GM19397 (cell line): Measurements from ENCODE around the gene LRRC41.
"Not testable (repeated sequence)": the region's sequence is repeated elsewhere in the genome, so short reads cannot be mapped to it uniquely, and the experiment has no call there.

Source experiments
- ATAC-seq: cut with Tn5 transposase; IDR thresholded peaks from one replicate; pipeline ENCODE4 v1.9.1; 2021; ENCODE audit warnings: mild to moderate bottlenecking, moderate library complexity; ENCODE audit not compliant: unreplicated experiment

The LRRC41 gene, protein sequence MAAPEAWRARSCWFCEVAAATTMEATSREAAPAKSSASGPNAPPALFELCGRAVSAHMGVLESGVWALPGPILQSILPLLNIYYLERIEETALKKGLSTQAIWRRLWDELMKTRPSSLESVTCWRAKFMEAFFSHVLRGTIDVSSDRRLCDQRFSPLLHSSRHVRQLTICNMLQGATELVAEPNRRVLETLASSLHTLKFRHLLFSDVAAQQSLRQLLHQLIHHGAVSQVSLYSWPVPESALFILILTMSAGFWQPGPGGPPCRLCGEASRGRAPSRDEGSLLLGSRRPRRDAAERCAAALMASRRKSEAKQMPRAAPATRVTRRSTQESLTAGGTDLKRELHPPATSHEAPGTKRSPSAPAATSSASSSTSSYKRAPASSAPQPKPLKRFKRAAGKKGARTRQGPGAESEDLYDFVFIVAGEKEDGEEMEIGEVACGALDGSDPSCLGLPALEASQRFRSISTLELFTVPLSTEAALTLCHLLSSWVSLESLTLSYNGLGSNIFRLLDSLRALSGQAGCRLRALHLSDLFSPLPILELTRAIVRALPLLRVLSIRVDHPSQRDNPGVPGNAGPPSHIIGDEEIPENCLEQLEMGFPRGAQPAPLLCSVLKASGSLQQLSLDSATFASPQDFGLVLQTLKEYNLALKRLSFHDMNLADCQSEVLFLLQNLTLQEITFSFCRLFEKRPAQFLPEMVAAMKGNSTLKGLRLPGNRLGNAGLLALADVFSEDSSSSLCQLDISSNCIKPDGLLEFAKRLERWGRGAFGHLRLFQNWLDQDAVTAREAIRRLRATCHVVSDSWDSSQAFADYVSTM

DNA sequence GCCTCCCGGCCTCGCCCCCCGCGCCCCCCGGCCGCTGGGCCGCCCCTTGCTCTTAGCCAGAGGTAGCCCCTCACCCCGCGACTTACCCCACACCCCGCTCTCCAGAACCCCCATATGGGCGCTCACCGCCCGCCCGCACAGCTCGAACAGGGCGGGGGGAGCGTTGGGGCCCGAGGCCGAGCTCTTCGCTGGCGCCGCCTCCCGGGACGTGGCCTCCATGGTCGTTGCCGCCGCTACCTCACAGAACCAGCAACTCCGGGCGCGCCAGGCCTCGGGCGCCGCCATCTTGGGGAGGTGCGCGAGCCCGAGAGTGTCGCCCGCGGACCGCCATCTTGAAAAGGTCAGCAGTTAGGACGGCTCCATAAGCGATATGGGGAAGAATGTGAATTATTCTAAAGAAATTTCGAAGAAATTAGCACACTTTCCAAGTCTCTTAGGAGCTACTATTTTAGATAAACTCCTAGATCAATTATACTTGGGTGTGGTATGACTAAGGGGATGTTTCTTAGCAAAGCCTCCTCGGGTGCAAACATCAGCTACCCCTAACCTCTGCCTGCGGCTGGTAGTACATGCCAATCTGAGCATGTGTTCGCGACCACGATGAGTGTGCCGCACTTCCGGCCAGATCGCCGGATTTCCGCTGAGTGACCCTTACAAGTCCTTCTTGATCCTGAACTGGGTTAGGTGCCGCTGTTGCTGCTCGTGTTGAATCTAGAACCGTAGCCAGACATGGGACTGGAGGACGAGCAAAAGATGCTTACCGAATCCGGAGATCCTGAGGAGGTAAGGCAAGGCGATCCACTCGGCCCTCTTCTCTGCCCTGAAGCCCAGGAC lies at the start of gene LRRC41, which contains the start of gene UQCRH:
LRRC41 (minus strand) TSS at position 579 of the 834 bp plus-strand sequence; CDS start at position 285, 294 bp downstream.
UQCRH (plus strand) TSS at position 661 of the 834 bp plus-strand sequence; CDS start at position 730, 69 bp downstream.
- ATAC-seq: peak; percentile 77

DNA sequence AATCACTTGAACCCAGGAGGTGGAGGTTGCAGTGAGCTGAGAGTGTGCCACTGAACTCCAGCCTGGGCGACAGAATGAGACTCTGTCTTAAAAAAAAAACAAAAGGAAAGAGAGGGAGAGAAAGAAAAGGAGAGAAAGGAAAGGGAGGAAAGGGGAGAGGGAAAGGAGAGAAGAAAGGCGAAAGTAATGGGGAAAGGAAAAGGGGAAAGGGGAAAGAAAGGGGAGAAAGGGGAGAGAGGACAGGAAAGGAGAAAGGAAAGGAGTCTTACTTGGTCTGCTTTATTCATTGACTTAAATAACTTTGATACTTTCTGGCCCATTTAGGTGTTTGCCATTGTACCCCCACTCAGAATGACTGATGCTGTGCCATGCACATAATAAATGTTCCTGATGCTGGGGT lies 48.9 kb upstream of the LRRC41 start:
- no peak for ATAC-seq

DNA sequence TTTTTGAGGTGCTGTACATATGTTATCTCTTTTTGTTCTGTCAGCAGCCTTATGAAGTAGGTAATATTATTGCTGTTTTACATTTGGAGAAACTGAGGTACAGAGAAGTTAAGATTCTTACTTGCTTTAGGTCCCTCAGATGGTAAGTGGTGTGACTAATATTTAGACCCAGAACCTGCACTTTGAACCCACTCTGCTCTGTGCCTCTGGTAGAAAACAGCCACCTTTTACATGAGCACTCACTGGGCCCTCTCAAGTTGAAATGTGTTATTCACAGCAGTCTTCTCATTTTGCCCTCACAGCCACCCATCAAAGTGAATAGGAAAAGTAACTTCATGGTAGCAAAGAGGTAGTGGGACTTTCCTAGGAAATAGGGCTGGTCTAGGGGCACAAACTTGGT lies 41.9 kb upstream of the LRRC41 start:
- ATAC-seq: no peak

DNA sequence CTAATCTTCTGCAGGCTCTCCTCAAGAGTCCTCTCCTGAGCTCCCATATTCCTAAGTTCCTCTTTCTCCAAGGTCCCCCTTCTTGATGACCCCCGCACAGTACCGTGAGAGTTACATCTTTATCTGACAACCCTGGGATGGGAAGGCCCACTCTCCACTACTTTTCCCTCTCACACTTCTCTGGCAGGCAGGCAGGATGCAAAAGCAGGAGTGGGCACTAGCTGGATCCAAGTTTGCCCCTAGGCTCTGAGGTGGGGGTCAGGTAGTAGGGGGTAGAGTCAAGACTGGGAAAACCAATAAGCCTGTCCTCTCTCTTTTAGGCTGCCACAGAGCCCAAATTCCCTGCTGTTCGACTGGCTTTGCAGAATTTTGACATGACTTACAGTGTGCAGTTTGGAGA lies 41.1 kb upstream of the LRRC41 start:
- ATAC-seq: no peak

DNA sequence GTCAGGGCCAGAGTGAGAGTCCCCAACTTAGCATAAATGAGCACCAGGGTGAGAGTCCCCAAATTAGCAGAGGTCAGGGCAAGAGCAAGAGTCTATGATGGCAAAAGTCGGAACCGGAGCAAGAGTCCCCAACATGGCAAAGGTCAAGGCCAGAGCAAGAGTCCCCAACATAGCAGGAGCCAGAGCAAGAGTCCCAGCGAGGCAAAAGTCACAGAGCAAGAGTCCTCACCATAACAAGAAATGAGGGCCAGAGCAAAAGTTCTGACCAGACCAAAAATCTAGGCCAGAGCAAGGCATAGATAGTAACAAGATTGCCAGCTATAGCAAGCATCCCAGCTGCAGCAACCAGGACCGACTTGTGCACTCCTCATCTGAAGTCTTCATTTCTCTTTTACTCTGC lies 40.3 kb upstream of the LRRC41 start:
- no peak for ATAC-seq

DNA sequence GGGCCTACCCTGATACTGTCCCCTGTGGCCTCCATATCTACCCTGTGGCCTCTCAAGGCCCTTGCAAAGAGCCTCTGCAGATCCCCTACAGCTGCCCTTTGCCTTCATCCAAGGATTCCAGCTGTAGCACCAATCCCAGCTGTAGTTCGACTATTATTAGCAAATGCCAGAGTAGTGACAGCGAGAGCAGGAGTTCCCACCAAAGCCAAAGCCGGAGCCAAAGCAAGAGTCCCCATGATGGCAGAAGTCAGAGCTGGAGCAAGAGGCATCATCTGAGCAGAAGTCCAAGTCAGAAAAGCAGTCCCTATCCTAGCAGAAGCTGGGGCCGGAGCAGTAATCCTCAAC lies 39.9 kb upstream of the LRRC41 start:
- ATAC-seq: no peak

DNA sequence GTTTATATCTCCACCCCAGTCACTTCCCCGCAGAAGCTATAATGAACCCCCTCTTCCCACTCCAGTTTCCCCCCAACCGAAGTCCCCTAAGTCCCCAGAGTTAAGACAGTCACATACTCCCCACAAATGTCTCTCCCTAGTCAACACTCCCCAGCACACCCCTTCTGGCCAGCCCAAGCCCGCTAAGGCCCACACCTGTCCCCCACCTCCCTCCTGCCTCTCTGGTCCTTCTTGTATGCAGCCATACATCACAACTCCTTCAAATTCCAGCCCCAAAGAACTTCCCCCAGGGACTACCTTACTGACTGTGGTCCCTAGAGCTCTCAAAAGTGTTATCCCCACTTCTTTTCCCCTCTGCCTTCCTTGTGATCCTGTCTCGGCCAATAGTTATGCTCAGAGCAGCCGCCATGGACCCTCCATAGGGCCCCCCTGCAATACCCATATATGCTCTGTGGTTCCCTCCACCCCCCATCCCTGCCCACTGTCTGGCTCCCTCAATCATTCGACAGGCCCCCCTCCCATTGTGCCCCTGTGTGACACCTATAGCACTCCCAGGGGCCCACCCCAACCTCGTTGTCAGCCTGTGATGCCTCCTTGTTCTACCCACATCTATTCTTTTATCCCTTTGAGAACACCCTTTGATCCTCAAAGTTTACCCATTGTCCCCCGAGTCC lies 39.4 kb upstream of the LRRC41 start:
- ATAC-seq: no peak

DNA sequence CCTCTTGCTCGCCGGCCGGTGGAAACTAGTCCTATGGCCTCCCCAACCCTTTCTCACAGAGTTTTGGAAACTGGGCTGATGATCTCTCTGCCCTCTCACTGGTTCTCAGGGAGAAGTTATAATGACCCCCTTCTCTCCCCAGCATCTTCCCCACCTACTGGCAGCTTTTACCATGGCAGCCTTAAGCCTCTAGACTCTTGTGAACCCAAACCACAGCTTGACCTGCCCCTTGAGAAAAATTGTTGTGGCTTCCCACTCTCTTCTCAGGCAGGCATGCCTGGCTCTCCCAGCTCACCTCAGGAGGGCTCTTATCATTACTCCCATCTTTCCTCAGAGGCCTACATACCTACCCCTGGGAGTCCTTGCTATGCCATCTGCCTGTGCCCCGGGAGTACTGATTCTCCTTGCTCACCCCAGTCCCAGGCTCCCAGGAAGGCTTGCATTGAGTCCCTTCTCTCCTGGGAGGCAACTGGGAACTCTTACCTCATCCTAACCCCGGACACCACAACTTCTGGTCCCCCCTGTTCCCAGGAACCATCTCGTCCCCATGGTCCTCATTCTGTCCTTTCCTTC lies 38.8 kb upstream of the LRRC41 start:
- ATAC-seq: no peak

DNA sequence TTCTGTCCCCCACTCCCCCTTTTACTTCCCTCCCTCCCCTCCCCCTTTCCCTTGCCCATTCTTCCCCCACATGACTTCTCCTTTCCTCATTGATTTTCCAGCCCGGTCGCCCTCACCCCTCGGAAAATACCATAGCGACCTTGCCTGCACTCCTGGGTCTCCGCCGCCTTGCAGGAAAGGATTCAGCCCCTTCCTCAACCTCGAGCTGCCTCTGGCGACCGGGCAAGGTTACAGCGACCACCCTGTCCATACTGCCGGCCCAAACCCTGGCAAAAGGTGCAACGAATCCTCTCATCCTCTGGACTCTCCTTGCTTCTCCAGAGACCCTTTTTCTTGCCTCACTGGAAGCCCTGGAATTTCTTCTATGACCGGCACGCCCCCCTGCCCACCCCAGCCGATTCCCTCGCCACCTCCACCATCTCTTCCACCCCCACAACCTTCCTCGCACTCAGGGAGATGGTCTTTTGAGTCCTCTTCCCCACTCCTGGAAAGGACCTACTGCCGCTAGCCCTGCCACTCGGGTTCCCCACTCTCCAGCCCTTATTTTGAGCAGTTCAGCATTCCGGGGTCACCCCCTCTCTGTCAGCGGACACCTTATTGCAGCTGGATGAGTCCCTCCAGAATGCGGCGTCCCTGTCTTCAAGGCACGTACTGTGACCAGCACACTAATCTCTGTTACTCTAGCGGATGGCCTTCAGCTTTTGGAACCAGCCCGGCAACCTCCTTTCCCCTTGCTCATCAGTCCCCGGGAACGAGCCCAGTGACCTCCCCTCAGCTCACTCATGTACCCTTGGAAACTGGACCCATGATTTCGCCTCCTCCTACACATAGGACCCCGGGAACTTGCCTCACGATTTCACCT lies 38.0 kb upstream of the LRRC41 start:
- no peak for ATAC-seq

DNA sequence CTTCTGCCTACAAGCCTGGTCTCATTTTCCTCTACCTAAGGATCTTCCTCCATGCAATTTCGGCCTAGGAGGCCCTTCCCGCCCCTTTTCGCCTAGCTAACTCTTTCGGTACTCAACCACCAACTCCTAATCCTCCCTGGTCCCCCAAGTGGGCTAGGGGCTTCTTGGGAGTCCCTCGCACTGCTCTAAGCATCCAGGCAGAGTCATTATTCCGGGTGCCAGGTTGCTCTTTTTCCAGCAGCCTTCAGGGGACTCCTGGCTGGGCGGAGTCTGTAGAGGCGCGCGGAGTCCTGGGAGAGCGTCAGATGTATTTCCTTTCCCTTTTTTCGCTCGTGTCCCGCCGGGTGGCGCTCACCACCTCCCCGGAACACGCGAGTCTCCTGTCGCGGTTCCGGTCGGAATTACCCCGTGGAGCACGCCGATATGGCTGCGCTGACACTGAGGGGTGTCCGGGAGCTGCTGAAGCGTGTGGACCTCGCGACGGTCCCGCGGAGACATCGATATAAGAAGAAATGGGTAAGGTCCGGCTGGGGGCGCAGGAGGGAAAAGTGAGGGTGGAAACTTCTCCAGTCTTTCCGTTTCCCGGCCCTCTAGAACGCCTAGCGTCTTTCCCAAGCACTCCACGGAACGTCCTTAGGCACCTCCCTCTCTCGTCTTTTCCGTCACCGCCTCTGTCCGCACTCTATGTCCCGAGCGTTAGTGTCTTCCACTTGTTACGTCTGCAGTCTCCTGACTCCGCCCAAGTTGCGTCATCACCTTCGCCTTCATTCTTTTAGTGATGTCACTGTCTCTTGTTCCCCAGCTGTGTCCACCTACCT lies 37.2 kb upstream of the LRRC41 start, which contains the start of gene NSUN4:
NSUN4 (plus strand) TSS at position 404 of the 818 bp plus-strand sequence; CDS start at position 424, 20 bp downstream.
- ATAC-seq: peak; percentile 82

DNA sequence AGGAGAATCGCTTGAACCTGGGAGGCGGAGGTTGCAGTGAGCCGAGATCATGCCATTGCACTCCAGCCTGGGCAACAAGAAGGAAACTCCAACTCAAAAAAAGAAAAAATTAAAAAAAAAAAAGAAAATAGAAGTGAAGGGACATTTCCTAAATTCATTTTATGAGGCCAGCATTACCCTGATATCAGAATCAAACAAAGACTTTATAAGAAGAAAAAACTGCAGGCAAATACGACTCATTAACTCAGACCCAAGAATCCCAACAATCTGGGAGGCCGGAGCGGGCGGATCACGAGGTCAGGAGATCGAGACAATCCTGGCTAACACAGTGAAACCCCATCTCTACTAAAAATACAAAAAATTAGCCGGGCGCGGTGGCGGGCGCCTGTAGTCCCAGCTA lies 34.0 kb upstream of the LRRC41 start:
- ATAC-seq: not testable (repeated sequence)

DNA sequence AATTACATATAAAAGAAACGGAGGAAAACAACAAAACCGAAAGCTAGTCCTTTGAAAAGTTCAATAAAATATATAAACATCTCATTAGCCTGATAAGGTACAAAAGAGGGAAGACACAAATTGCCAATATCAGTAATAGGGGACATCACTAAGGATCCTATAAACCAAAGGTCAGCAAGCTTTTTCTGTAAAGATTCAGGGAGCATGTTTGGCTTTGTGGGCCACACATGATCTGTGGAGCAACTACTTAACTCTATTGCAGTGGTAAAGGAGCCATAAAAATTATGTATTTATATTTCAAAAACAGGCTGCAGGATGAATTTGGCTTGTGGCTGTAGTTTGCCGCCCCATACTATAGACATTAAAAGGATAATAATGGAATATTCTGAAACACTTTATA lies 31.7 kb upstream of the LRRC41 start:
- ATAC-seq: no peak

DNA sequence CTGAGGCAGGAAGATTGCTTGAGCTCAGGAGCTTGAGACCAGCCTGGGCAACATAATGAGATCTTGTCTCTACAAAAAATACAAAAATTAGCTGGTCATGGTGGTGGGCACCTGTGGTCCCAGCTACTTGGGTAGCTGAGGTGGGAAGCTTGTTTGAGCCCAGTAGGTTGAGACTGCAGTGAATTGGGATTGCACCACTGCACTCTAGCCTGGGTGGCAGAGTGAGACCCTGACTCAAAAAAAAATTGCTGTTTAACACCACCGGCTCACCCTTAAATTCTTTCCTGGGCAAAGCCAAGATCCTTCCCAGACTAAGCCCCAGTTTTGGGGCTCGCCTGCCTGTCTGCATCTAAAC lies 30.6 kb upstream of the LRRC41 start:
- no peak for ATAC-seq

DNA sequence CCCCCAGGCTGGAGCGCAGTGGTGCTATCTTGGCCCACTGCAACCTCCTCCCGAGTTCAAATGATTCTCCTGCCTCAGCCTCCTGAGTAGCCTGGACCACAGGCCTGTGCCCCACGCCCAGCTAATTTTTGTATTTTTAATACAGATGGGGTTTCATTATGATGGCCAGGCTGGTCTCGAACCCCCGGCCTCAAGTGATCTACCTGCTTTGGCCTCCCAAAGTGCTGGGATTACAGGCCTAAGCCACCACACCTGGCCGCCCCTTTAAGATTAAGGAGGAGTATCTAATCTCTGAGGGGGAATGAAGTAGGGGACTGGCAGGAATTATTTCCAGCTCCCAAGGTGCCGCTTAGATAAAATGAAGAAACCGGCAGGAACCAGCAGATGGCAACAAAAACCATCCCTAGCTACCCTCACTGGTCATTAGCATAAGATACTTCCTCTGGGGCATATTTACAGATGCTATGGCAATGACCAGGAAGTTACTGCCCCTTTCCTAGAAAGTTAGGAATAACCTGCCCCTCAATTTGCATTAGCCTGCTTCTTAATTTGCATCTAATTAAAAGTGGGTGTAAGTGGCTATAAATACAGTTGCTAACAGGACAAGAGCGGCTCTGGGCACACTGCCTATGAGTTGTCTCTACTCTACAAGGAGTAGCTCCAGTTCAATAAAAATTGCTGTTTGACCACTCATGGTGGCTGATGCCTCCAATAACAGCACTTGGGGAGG lies 30.0 kb upstream of the LRRC41 start:
- ATAC-seq: no peak

DNA sequence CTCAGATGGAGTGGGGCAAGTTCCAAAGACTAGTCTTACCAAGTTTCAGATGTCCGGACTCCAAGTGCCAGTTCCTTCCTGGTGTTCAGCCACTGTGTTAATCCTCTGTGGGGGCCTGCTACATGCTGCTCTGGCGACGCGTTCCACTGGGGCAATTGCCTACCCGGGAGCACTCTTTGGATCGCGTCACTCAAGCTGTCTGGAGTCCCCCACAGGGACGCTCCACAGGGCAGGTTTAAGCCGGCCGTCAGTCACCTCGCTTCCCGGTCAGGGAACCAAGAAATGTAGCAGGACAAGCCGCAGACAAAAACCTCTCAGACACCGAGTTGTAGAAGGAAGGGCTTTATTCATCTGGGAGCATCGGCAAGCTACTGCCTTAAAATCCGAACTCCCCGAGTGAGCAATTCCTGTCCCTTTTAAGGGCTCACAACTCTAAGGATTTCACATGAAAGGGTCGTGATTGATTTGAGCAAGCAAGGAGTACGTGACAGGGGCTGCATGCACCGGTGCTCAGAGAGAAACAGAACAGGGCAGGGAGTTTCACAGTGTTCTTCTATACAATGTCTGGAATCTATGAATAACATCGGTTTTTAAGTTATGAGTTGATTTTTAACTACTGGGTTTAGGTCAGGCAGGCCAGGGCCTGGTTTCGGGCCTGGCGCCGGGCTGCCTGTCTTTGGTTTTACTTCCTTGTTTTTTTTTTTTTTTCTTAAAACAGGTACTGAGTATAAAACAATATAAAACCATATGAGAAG lies 28.5 kb upstream of the LRRC41 start:
- ATAC-seq: not testable (repeated sequence)

DNA sequence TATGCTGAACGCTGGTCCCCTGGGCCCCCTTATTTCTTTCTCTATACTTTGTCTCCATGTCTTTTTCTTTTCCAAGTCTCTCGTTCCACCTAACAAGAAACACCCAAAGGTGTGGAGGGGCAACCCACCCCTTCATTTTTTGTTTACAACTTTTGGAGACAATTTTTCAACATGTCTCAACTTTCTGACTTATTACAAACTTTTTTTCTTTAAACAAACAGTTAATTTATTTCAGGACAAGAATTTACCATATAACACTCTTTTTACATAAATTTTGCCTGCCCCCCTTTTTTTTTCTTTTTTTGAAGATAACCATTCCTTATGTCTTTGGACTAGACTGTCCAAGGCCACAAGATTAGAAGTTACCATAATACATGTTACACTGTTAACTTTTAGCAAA lies 27.0 kb upstream of the LRRC41 start:
- not testable (repeated sequence) for ATAC-seq

DNA sequence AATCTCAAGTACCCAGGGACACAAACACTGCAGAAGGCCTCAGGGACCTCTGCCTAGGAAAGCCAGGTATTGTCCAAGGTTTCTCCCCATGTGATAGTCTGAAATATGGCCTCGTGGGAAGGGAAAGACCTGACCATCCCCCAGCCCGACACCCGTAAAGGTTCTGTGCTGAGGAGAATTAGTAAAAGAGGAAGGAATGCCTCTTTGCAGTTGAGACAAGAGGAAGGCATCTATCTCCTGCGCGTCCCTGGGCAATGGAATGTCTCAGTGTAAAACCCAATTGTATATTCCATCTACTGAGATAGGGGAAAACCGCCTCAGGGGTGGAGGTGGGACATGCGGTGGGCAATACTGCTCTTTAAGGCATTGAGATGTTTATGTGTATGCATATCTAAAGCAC lies 26.4 kb upstream of the LRRC41 start:
- not testable (repeated sequence) for ATAC-seq
